Transverse colon (tissue), 4 donors: ENCODE results near the gene FNBP1L.

ENCODE experiments used
- CTCF ChIP-seq, 5 experiments: fragments of 200-600 bp in 3 of 5; fragments of 450-650 bp in 2 of 5; sonication (generic) in 3 of 5; IDR thresholded peaks; 1 replicate in 2 of 5; 2 replicates in 3 of 5; pipeline ENCODE4 v1.5.1; 2016 to 2017; ENCODE audit warnings: antibody characterized with exemption in 5 of 5, inconsistent platforms in 3 of 5, mild to moderate bottlenecking in 2 of 5, moderate library complexity in 1 of 5
- EP300 ChIP-seq: sonication (generic); formaldehyde crosslinking; IDR thresholded peaks from one replicate; pipeline ENCODE4 v1.6.1; 2017; ENCODE audit warnings: antibody characterized with exemption, low read depth
- POLR2A ChIP-seq: fragments of 450-650 bp; IDR thresholded peaks from one replicate; pipeline ENCODE4 v1.6.1; 2016; ENCODE audit warnings: antibody characterized with exemption, mild to moderate bottlenecking, moderate library complexity
- POLR2AphosphoS5 ChIP-seq, 3 donors: sonication (generic); formaldehyde crosslinking; IDR thresholded peaks; one replicate each; pipeline ENCODE4 v1.6.1; 2016; ENCODE audit warnings: antibody characterized with exemption in 3 of 3

- TF ChIP-seq CTCF (IDR thresholded peaks at IDR 0.05) (no peak), POLR2A (no peak), EP300 (no peak), POLR2AphosphoS5 (IDR thresholded peaks at IDR 0.05) (no peak)
Measured at GRCh38 chr1:93426181-93426580, 21.7 kb upstream of the FNBP1L start.
